B cell (primary cell): ENCODE measurements around the gene TRUB1. TPM values are rescaled to one million over a fixed set of nuclear protein-coding genes. Genes with fewer than 3 reads are reported as not detected.

Experiments used
- ATAC-seq: fragments of 200-7000 bp; cut with Tn5 transposase; one replicate; pipeline ENCODE4 v1.10.0; 2021; ENCODE audit warnings: low read depth, mild to moderate bottlenecking, moderate number of reproducible peaks, moderate library complexity
- CTCF ChIA-PET: fragments of 350-600 bp; sonication (Branson Sonifier 250); formaldehyde crosslinking; loops from one replicate; lab custom pipeline; 2021; ENCODE audit warnings: antibody characterized with exemption, inconsistent platforms; lab: Charles Lee
- POLR2A ChIA-PET: fragments of 350-600 bp; sonication (Branson Sonifier 250); formaldehyde crosslinking; loops from one replicate; lab custom pipeline; 2021; ENCODE audit warnings: antibody characterized with exemption; lab: Charles Lee
- DNase-seq: peaks from one replicate; pipeline ENCODE4 v3.0.0; 2013
- H2AFZ ChIP-seq: 2 replicates; pipeline ENCODE4 v1.6.1; 2012; ENCODE audit warnings: mild to moderate bottlenecking, low read depth, low read length; ENCODE audit not compliant: insufficient read depth, poor library complexity, severe bottlenecking
- H3K27ac ChIP-seq, 2 donors: 1 replicate in 1 of 2; 2 replicates in 1 of 2; pipeline ENCODE4 v1.5.1; 2012 to 2013; ENCODE audit warnings: low read length in 2 of 2, mild to moderate bottlenecking in 2 of 2, moderate library complexity in 1 of 2
- H3K27me3 ChIP-seq, 4 experiments: fragments of 200-600 bp in 1 of 4; sonication (generic) in 1 of 4; replicated peaks in 1 of 4; 1 replicate in 2 of 4; 2 replicates in 2 of 4; pipeline versions ENCODE4 v1.6.1 to v1.7.0; 2013 to 2016; ENCODE audit warnings: low read length in 3 of 4, mild to moderate bottlenecking in 2 of 4, mixed read lengths in 1 of 4, moderate library complexity in 1 of 4; ENCODE audit not compliant: insufficient read depth in 4 of 4, control insufficient read depth in 3 of 4; ENCODE audit errors: control extremely low read depth in 1 of 4
- H3K36me3 ChIP-seq, 2 experiments: replicated peaks in 1 of 2; 1 replicate in 1 of 2; 2 replicates in 1 of 2; pipeline versions ENCODE4 v1.6.1 to v1.7.1; 2013; ENCODE audit warnings: low read length in 1 of 2; ENCODE audit not compliant: insufficient read depth in 2 of 2, control insufficient read depth in 1 of 2; ENCODE audit errors: control extremely low read depth in 1 of 2, extremely low read depth in 1 of 2
- H3K4me1 ChIP-seq, 2 donors: fragments of 200-600 bp in 1 of 2; sonication (generic) in 1 of 2; 1 replicate in 1 of 2; 2 replicates in 1 of 2; pipeline versions ENCODE4 v1.5.1 to v1.6.1; 2013 to 2017; ENCODE audit warnings: low read length in 2 of 2; ENCODE audit not compliant: control insufficient read depth in 2 of 2, insufficient read depth in 2 of 2
- H3K4me2 ChIP-seq: replicated peaks from 2 replicates; pipeline ENCODE3; 2012; ENCODE audit warnings: mild to moderate bottlenecking, low read depth, low read length; ENCODE audit not compliant: poor library complexity, severe bottlenecking
- H3K4me3 ChIP-seq, 5 experiments: fragments of 200-600 bp in 1 of 5; sonication (generic) in 1 of 5; 1 replicate in 3 of 5; 2 replicates in 2 of 5; pipeline versions ENCODE4 v1.5.1 to v1.7.0; 2011 to 2016; ENCODE audit warnings: low read length in 4 of 5, mild to moderate bottlenecking in 4 of 5, low read depth in 2 of 5, control low read depth in 1 of 5, moderate library complexity in 1 of 5; ENCODE audit not compliant: insufficient read depth in 1 of 5; ENCODE audit errors: control extremely low read depth in 1 of 5, extremely low read depth in 1 of 5
- H3K79me2 ChIP-seq: fragments of 200-600 bp; sonication (generic); one replicate; pipeline ENCODE4 v1.6.0; 2016; ENCODE audit warnings: low read length; ENCODE audit not compliant: control insufficient read depth, insufficient read depth
- H3K9ac ChIP-seq: fragments of 200-600 bp; sonication (generic); 2 replicates; pipeline ENCODE4 v1.6.1; 2017; ENCODE audit warnings: mild to moderate bottlenecking, low read length, moderate library complexity
- H3K9me3 ChIP-seq, 3 donors: one replicate each; pipeline versions ENCODE4 v1.6.1 to v1.7.1; 2013; ENCODE audit warnings: low read length in 2 of 3; ENCODE audit not compliant: control insufficient read depth in 2 of 3, insufficient read depth in 1 of 3; ENCODE audit errors: control extremely low read depth in 1 of 3
- H4K20me1 ChIP-seq: 2 replicates; pipeline ENCODE4 v1.6.0; 2012; ENCODE audit warnings: mild to moderate bottlenecking, low read length; ENCODE audit not compliant: insufficient read depth, control insufficient read depth, poor library complexity, severe bottlenecking
- H3K27ac Mint-ChIP-seq: one replicate; pipeline ENCODE4 v1.8.0; 2021; ENCODE audit warnings: mixed read lengths
- H3K27me3 Mint-ChIP-seq: one replicate; pipeline ENCODE4 v1.8.0; 2021; ENCODE audit warnings: mixed read lengths
- H3K4me1 Mint-ChIP-seq: one replicate; pipeline ENCODE4 v1.8.0; 2021; ENCODE audit warnings: mixed read lengths
- H3K4me3 Mint-ChIP-seq: one replicate; pipeline ENCODE4 v1.8.0; 2021; ENCODE audit warnings: mixed read lengths
- H3K9me3 Mint-ChIP-seq: one replicate; pipeline ENCODE4 v1.8.0; 2022; ENCODE audit warnings: mixed read lengths; ENCODE audit not compliant: insufficient read depth
- EZH2 ChIP-seq: IDR thresholded peaks from 2 replicates; pipeline ENCODE4 v1.6.1; 2012; ENCODE audit warnings: borderline replicate concordance, low read depth, mild to moderate bottlenecking, moderate library complexity, low read length; ENCODE audit not compliant: insufficient read depth, poor library complexity, severe bottlenecking
- WGBS: methylation state at CpG from one replicate; pipeline ENCODE4 v1.1.5; 2013; ENCODE audit warnings: missing lambda C conversion rate; ENCODE audit not compliant: insufficient coverage; 5-methylcytosine and 5-hydroxymethylcytosine counted together
- intact Hi-C: fragments of 100-400 bp; cut with micrococcal nuclease; formaldehyde crosslinking; loops from one replicate; pipeline ENCODE4 v1.10.0; 2022
- polyA plus RNA-seq: library from polyadenylated mRNA; depleted of rRNA; stranded (reverse); fragments of >200 nt; gene quantifications from 2 replicates; pipeline ENCODE4 v1.2.3, GENCODE V29; 2012
- total RNA-seq, 2 donors: library from RNA; stranded (reverse); fragments of 120-200 nt in 1 of 2; gene quantifications; 1 replicate in 1 of 2; 2 replicates in 1 of 2; pipeline versions ENCODE4 v1.2.3 to v1.2.4, GENCODE V29; 2013 to 2022
- TF ChIP-seq, protein P1 (sequence below): fragments of 200-600 bp; IDR thresholded peaks from one replicate; pipeline ENCODE4 v1.8.0; 2022; ENCODE audit warnings: antibody characterized with exemption, mild to moderate bottlenecking

The TRUB1 gene
- total and polyA plus RNA-seq, 2 donors (not counting 1 experiment from before 2014, with no cell fraction given): 6.5 to 15.7 TPM

DNA sequence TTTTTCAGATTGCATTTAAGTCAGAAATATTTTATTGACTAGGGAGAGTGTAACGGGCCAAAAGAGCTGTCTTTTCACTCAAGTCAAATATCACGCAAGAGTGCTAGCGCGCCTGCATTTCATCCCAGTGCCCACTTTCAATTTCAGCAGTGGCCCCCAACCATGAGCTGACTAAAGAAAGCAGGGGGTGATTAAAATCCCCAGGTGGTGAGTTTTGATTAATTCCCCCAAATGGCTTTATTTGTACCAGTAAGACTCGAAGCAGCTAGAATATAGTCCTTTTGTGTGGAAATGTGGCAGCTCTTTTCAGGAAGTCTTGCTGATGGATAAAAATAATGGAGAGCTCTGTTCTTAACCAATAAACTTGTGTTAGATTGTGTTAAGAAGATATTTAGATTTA is 35.3 kb downstream of the TRUB1 start:
- ChIA-PET POLR2A (no interaction called here), CTCF (no interaction called here)
- Histone ChIP-seq H2AFZ (no peak overlapping the region), H3K27me3 (no peaks in the 10 kb centered on the region), H3K27ac (no peak overlapping the region), H3K4me1 (no peaks in the 10 kb centered on the region), H3K9me3 (no peaks in the 10 kb centered on the region), H4K20me1 (no peaks in the 10 kb centered on the region), H3K4me3 (no peak overlapping the region), H3K4me2 (no peak overlapping the region), H3K36me3 (peaks cover 0 to 4% of the 10 kb centered on the region in 2 experiments), H3K9ac (no peak overlapping the region), H3K79me2 (no peaks in the 10 kb centered on the region)
- TF ChIP-seq, protein P1, sequence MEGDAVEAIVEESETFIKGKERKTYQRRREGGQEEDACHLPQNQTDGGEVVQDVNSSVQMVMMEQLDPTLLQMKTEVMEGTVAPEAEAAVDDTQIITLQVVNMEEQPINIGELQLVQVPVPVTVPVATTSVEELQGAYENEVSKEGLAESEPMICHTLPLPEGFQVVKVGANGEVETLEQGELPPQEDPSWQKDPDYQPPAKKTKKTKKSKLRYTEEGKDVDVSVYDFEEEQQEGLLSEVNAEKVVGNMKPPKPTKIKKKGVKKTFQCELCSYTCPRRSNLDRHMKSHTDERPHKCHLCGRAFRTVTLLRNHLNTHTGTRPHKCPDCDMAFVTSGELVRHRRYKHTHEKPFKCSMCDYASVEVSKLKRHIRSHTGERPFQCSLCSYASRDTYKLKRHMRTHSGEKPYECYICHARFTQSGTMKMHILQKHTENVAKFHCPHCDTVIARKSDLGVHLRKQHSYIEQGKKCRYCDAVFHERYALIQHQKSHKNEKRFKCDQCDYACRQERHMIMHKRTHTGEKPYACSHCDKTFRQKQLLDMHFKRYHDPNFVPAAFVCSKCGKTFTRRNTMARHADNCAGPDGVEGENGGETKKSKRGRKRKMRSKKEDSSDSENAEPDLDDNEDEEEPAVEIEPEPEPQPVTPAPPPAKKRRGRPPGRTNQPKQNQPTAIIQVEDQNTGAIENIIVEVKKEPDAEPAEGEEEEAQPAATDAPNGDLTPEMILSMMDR: no peak
- no peak for TF ChIP-seq EZH2
- Mint-ChIP-seq H3K27me3 (no peaks in the 10 kb centered on the region), H3K27ac (no peak overlapping the region), H3K9me3 (no peaks in the 10 kb centered on the region), H3K4me3 (no peak overlapping the region), H3K4me1 (peaks cover 2% of the 10 kb centered on the region)
- intact Hi-C loops: no loop called here
- ATAC-seq (no peak), DNase-seq (no peak)
- WGBS: no CpG with 5 or more reads among the region's 5 CpGs

- ChIA-PET POLR2A (no interaction called here), CTCF (interaction anchor here (0.7 kb wide), 1 partner anchor 1241 kb away, joined by 4 read pairs; no protein-coding TSS in a partner anchor)
- Histone ChIP-seq H3K9ac (no peak overlapping the region), H3K79me2 (no peaks in the 10 kb centered on the region), H3K27ac (no peak overlapping the region), H3K4me3 (no peak overlapping the region), H3K36me3 (peaks cover 0 to 4% of the 10 kb centered on the region in 2 experiments), H4K20me1 (no peaks in the 10 kb centered on the region), H3K27me3 (no peaks in the 10 kb centered on the region), H3K9me3 (no peaks in the 10 kb centered on the region), H2AFZ (no peak overlapping the region), H3K4me2 (no peak overlapping the region), H3K4me1 (no peaks in the 10 kb centered on the region)
- ATAC-seq: no peak
- no peak for DNase-seq
- TF ChIP-seq EZH2: no peak
- TF ChIP-seq, protein P1: no peak
- intact Hi-C loops: no loop called here
- no peak overlapping the region for H3K4me3 Mint-ChIP-seq
- H3K9me3 Mint-ChIP-seq: no peaks in the 10 kb centered on the region
- no peak overlapping the region for H3K27ac Mint-ChIP-seq
- H3K27me3 Mint-ChIP-seq: no peaks in the 10 kb centered on the region
- H3K4me1 Mint-ChIP-seq: no peaks in the 10 kb centered on the region
These were observed 36.0 kb downstream of the TRUB1 start for GRCh38 chr10:114973997-114974396.
